Measurements from ENCODE around the gene CCNB1. TPM values are rescaled to one million over a fixed set of nuclear protein-coding genes. Genes with fewer than 3 reads are reported as not detected.

CCNB1 gene
- total and polyA plus RNA-seq, 4 donors = 1.0 to 82.5 (median 5.8) TPM

DNA sequence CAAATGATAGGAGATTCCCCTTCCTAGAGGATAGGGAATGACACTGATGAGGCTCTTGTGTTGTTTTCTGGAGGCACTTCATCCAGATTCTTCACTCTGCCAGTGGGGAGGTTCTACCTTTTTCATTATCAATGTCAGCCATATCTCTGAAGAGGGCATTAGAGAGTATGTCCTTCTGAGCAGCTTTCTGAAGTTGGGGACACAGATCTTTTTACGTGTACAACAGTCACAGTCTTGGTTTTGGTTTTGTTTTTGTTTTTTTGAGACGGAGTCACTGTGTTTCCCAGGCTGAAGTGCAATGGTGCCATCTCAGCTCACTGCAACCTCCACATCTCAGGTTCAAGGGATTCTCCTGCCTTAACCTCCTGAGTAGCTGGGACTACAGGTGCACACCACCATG is 45.1 kb downstream of the CCNB1 start:
- H3K36me3 ChIP-seq (ENCODE audit: control insufficient read depth in 4 of 4, insufficient read depth in 3 of 4, low read depth in 1 of 4, low read length in 3 of 4) = no peaks in the 10 kb centered on the region
- no peaks in the 10 kb centered on the region for H3K9me3 ChIP-seq (ENCODE audit: control insufficient read depth in 4 of 4, low read length in 3 of 4)
- no peaks in the 10 kb centered on the region for H3K27me3 ChIP-seq (ENCODE audit: control insufficient read depth in 4 of 4, insufficient read depth in 4 of 4, low read length in 3 of 4)
- TF ChIP-seq RXRA (IDR thresholded peaks at IDR 0.05) = no peak
- no peak for TF ChIP-seq SP1 (IDR thresholded peaks at IDR 0.05)
- no peak overlapping the region for H3K27ac ChIP-seq (ENCODE audit: low read depth in 1 of 2, low read length in 2 of 2)
- peaks cover 0 to 2% (median 0%) of the 10 kb centered on the region in 4 donors for H3K4me1 ChIP-seq (ENCODE audit: control insufficient read depth in 4 of 4, insufficient read depth in 4 of 4, low read length in 3 of 4)
- no peak overlapping the region for H3K9ac ChIP-seq (ENCODE audit: low read depth in 1 of 2, low read length in 2 of 2)
- WGBS = 91% methylated on average over 2 of the region's 2 CpGs
- DNase-seq (ENCODE audit: low spot score) = no peak
- no peak overlapping the region for H3K4me3 ChIP-seq (ENCODE audit: low read depth in 1 of 3, low read length in 3 of 3)

- 95% methylated on average over 4 of the region's 4 CpGs for WGBS
- DNase-seq (ENCODE audit: low spot score) = no peak
- no peaks in the 10 kb centered on the region for H3K9me3 ChIP-seq (ENCODE audit: control insufficient read depth in 4 of 4, low read length in 3 of 4)
- no peak overlapping the region for H3K4me3 ChIP-seq (ENCODE audit: low read depth in 1 of 3, low read length in 3 of 3)
- H3K27ac ChIP-seq (ENCODE audit: low read depth in 1 of 2, low read length in 2 of 2) = no peak overlapping the region
- no peak overlapping the region for H3K9ac ChIP-seq (ENCODE audit: low read depth in 1 of 2, low read length in 2 of 2)
- no peaks in the 10 kb centered on the region for H3K36me3 ChIP-seq (ENCODE audit: control insufficient read depth in 4 of 4, insufficient read depth in 3 of 4, low read depth in 1 of 4, low read length in 3 of 4)
- no peak for TF ChIP-seq EGR1 (IDR thresholded peaks at IDR 0.05; ENCODE audit: low read depth in 2 of 2)
- peak in 1 of 2 donors; percentile 19 for TF ChIP-seq HNF4A (conservative IDR thresholded peaks at IDR 0.05)
- no peak for TF ChIP-seq GABPA (IDR thresholded peaks at IDR 0.05 in 1 of 2, conservative IDR thresholded peaks at IDR 0.05 in 1 of 2)
- peak in 1 of 2 donors; percentile 64 for TF ChIP-seq JUND (IDR thresholded peaks at IDR 0.05)
- TF ChIP-seq FOXA1 (IDR thresholded peaks at IDR 0.05) = no peak
- TF ChIP-seq SP1 (IDR thresholded peaks at IDR 0.05) = no peak
- TF ChIP-seq RAD21 (IDR thresholded peaks at IDR 0.05) = no peak
- TF ChIP-seq, protein P1, sequence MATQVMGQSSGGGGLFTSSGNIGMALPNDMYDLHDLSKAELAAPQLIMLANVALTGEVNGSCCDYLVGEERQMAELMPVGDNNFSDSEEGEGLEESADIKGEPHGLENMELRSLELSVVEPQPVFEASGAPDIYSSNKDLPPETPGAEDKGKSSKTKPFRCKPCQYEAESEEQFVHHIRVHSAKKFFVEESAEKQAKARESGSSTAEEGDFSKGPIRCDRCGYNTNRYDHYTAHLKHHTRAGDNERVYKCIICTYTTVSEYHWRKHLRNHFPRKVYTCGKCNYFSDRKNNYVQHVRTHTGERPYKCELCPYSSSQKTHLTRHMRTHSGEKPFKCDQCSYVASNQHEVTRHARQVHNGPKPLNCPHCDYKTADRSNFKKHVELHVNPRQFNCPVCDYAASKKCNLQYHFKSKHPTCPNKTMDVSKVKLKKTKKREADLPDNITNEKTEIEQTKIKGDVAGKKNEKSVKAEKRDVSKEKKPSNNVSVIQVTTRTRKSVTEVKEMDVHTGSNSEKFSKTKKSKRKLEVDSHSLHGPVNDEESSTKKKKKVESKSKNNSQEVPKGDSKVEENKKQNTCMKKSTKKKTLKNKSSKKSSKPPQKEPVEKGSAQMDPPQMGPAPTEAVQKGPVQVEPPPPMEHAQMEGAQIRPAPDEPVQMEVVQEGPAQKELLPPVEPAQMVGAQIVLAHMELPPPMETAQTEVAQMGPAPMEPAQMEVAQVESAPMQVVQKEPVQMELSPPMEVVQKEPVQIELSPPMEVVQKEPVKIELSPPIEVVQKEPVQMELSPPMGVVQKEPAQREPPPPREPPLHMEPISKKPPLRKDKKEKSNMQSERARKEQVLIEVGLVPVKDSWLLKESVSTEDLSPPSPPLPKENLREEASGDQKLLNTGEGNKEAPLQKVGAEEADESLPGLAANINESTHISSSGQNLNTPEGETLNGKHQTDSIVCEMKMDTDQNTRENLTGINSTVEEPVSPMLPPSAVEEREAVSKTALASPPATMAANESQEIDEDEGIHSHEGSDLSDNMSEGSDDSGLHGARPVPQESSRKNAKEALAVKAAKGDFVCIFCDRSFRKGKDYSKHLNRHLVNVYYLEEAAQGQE (IDR thresholded peaks at IDR 0.05) = no peak
- no peak for TF ChIP-seq HNF4G (IDR thresholded peaks at IDR 0.05)
- TF ChIP-seq RXRA (IDR thresholded peaks at IDR 0.05) = no peak
- no peak for TF ChIP-seq ATF3 (IDR thresholded peaks at IDR 0.05)
- TF ChIP-seq, protein P2, sequence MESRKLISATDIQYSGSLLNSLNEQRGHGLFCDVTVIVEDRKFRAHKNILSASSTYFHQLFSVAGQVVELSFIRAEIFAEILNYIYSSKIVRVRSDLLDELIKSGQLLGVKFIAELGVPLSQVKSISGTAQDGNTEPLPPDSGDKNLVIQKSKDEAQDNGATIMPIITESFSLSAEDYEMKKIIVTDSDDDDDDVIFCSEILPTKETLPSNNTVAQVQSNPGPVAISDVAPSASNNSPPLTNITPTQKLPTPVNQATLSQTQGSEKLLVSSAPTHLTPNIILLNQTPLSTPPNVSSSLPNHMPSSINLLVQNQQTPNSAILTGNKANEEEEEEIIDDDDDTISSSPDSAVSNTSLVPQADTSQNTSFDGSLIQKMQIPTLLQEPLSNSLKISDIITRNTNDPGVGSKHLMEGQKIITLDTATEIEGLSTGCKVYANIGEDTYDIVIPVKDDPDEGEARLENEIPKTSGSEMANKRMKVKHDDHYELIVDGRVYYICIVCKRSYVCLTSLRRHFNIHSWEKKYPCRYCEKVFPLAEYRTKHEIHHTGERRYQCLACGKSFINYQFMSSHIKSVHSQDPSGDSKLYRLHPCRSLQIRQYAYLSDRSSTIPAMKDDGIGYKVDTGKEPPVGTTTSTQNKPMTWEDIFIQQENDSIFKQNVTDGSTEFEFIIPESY (IDR thresholded peaks at IDR 0.05) = no peak
- TF ChIP-seq YY1 (IDR thresholded peaks at IDR 0.05) = no peak
- TF ChIP-seq TAF1 (conservative IDR thresholded peaks at IDR 0.05) = no peak
- H3K27me3 ChIP-seq (ENCODE audit: control insufficient read depth in 4 of 4, insufficient read depth in 4 of 4, low read length in 3 of 4) = no peaks in the 10 kb centered on the region
- peaks cover 2 to 3% (median 3%) of the 10 kb centered on the region in 4 donors for H3K4me1 ChIP-seq (ENCODE audit: control insufficient read depth in 4 of 4, insufficient read depth in 4 of 4, low read length in 3 of 4)
These were observed 46.7 kb downstream of the CCNB1 start for GRCh38 chr5:69213513-69214215.

Measured in liver (tissue), 9 donors.